ENCODE data around the gene CCDC28B.

The CCDC28B gene

GRCh38 chr1:32186077-32186476 lies 14.3 kb upstream of the CCDC28B start:
- DNase-seq (ENCODE audit: low read depth in 1 of 2, low spot score in 1 of 2): no peak
- no peaks in the 10 kb centered on the region for H3K27me3 ChIP-seq (ENCODE audit: insufficient read depth, poor library complexity, severe bottlenecking)
- H3K27ac ChIP-seq (replicated peaks): peak overlapping the region; percentile 38
- H3K4me3 ChIP-seq (replicated peaks; ENCODE audit: insufficient read depth, low read length): no peak overlapping the region
- TF ChIP-seq REST (IDR thresholded peaks at IDR 0.05; ENCODE audit: insufficient replicate concordance, low read depth) (no peak), GABPA (IDR thresholded peaks at IDR 0.05; ENCODE audit: low read depth) (no peak), POLR2AphosphoS5 (IDR thresholded peaks at IDR 0.05; ENCODE audit: low read depth) (no peak), SPI1 (IDR thresholded peaks at IDR 0.05; ENCODE audit: borderline replicate concordance, low read depth) (no peak)
- TF ChIP-seq, protein P1, sequence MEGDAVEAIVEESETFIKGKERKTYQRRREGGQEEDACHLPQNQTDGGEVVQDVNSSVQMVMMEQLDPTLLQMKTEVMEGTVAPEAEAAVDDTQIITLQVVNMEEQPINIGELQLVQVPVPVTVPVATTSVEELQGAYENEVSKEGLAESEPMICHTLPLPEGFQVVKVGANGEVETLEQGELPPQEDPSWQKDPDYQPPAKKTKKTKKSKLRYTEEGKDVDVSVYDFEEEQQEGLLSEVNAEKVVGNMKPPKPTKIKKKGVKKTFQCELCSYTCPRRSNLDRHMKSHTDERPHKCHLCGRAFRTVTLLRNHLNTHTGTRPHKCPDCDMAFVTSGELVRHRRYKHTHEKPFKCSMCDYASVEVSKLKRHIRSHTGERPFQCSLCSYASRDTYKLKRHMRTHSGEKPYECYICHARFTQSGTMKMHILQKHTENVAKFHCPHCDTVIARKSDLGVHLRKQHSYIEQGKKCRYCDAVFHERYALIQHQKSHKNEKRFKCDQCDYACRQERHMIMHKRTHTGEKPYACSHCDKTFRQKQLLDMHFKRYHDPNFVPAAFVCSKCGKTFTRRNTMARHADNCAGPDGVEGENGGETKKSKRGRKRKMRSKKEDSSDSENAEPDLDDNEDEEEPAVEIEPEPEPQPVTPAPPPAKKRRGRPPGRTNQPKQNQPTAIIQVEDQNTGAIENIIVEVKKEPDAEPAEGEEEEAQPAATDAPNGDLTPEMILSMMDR (IDR thresholded peaks at IDR 0.05; ENCODE audit: insufficient read depth, low read length): no peak

GRCh38 chr1:32186491-32186890 lies 13.9 kb upstream of the CCDC28B start:
- Histone ChIP-seq H3K27me3 (ENCODE audit: insufficient read depth, poor library complexity, severe bottlenecking) (no peaks in the 10 kb centered on the region), H3K27ac (replicated peaks) (peak overlapping the region; percentile 38; the same call in 1 of the 2 replicates), H3K4me3 (replicated peaks; ENCODE audit: insufficient read depth, low read length) (no peak overlapping the region)
- DNase-seq (ENCODE audit: low read depth in 1 of 2, low spot score in 1 of 2): no peak
- TF ChIP-seq, protein P1 (IDR thresholded peaks at IDR 0.05; ENCODE audit: insufficient read depth, low read length): no peak
- no peak for TF ChIP-seq GABPA (IDR thresholded peaks at IDR 0.05; ENCODE audit: low read depth)
- TF ChIP-seq REST (IDR thresholded peaks at IDR 0.05; ENCODE audit: insufficient replicate concordance, low read depth): no peak
- no peak for TF ChIP-seq POLR2AphosphoS5 (IDR thresholded peaks at IDR 0.05; ENCODE audit: low read depth)
- TF ChIP-seq SPI1 (IDR thresholded peaks at IDR 0.05; ENCODE audit: borderline replicate concordance, low read depth): no peak

GRCh38 chr1:32187850-32188249 lies 12.5 kb upstream of the CCDC28B start:
- no peak overlapping the region for H3K27ac ChIP-seq (replicated peaks)
- TF ChIP-seq SPI1 (IDR thresholded peaks at IDR 0.05; ENCODE audit: borderline replicate concordance, low read depth) (no peak), POLR2AphosphoS5 (IDR thresholded peaks at IDR 0.05; ENCODE audit: low read depth) (no peak), REST (IDR thresholded peaks at IDR 0.05; ENCODE audit: insufficient replicate concordance, low read depth) (no peak), GABPA (IDR thresholded peaks at IDR 0.05; ENCODE audit: low read depth) (no peak)
- TF ChIP-seq, protein P1 (IDR thresholded peaks at IDR 0.05; ENCODE audit: insufficient read depth, low read length): no peak
- no peak for DNase-seq (ENCODE audit: low read depth in 1 of 2, low spot score in 1 of 2)
- H3K4me3 ChIP-seq (replicated peaks; ENCODE audit: insufficient read depth, low read length): no peak overlapping the region
- no peaks in the 10 kb centered on the region for H3K27me3 ChIP-seq (ENCODE audit: insufficient read depth, poor library complexity, severe bottlenecking)

Measured in HL-60 (cell line).